HEK293 (cell line): ENCODE results near the gene ZNF319.

Experiments used
- EGR2 ChIP-seq: fragments of 450-650 bp; formaldehyde crosslinking; IDR thresholded peaks from 2 replicates; pipeline ENCODE4 v1.5.1; 2016; ENCODE audit warnings: low read depth, missing biosample characterization, missing genetic modification characterization
- IKZF3 ChIP-seq: fragments of 450-650 bp; IDR thresholded peaks from 2 replicates; pipeline ENCODE4 v1.5.0; 2018; ENCODE audit warnings: missing biosample characterization, mild to moderate bottlenecking, missing genetic modification characterization, moderate library complexity
- KLF7 ChIP-seq: fragments of 450-650 bp; formaldehyde crosslinking; IDR thresholded peaks from 2 replicates; pipeline ENCODE4 v1.5.1; 2016; ENCODE audit warnings: missing biosample characterization, missing genetic modification characterization, borderline replicate concordance
- KLF8 ChIP-seq: fragments of 450-650 bp; formaldehyde crosslinking; IDR thresholded peaks from 2 replicates; pipeline ENCODE4 v1.5.1; 2016; ENCODE audit warnings: missing biosample characterization, missing genetic modification characterization
- OSR2 ChIP-seq: fragments of 450-650 bp; formaldehyde crosslinking; IDR thresholded peaks from 2 replicates; pipeline ENCODE4 v1.5.1; 2016; ENCODE audit warnings: missing biosample characterization, missing genetic modification characterization
- SALL2 ChIP-seq: fragments of 450-650 bp; formaldehyde crosslinking; IDR thresholded peaks from 2 replicates; pipeline ENCODE4 v1.5.0; 2017; ENCODE audit warnings: missing biosample characterization, mild to moderate bottlenecking, missing genetic modification characterization, borderline replicate concordance
- TCF7L2 ChIP-seq: IDR thresholded peaks from 2 replicates; pipeline ENCODE4 v1.6.1; 2011; ENCODE audit warnings: low read depth, mild to moderate bottlenecking, inconsistent platforms, low read length, moderate library complexity, borderline replicate concordance
- YY2 ChIP-seq: fragments of 450-650 bp; formaldehyde crosslinking; IDR thresholded peaks from 2 replicates; pipeline ENCODE4 v1.5.1; 2016; ENCODE audit warnings: missing biosample characterization, missing genetic modification characterization
- ZBTB20 ChIP-seq: fragments of 450-650 bp; formaldehyde crosslinking; IDR thresholded peaks from 2 replicates; pipeline ENCODE4 v1.5.1; 2016; ENCODE audit warnings: missing biosample characterization, missing genetic modification characterization
- ZEB2 ChIP-seq: fragments of 450-650 bp; formaldehyde crosslinking; IDR thresholded peaks from 2 replicates; pipeline ENCODE4 v1.5.1; 2016; ENCODE audit warnings: missing biosample characterization, missing genetic modification characterization
- ZFHX2 ChIP-seq: fragments of 450-650 bp; formaldehyde crosslinking; conservative IDR thresholded peaks from 2 replicates; pipeline ENCODE4 v1.5.1; 2016; ENCODE audit warnings: missing biosample characterization, missing genetic modification characterization
- ZIC2 ChIP-seq: fragments of 450-650 bp; formaldehyde crosslinking; IDR thresholded peaks from 2 replicates; pipeline ENCODE4 v1.5.1; 2016; ENCODE audit warnings: missing biosample characterization, missing genetic modification characterization
- ZNF112 ChIP-seq: fragments of 450-650 bp; formaldehyde crosslinking; IDR thresholded peaks from 2 replicates; pipeline ENCODE4 v1.5.0; 2017; ENCODE audit warnings: missing biosample characterization, missing genetic modification characterization
- ZNF155 ChIP-seq: fragments of 450-650 bp; formaldehyde crosslinking; IDR thresholded peaks from 2 replicates; pipeline ENCODE4 v1.5.1; 2016; ENCODE audit warnings: missing biosample characterization, missing genetic modification characterization
- ZNF157 ChIP-seq: fragments of 450-650 bp; formaldehyde crosslinking; IDR thresholded peaks from 2 replicates; pipeline ENCODE4 v1.5.1; 2016; ENCODE audit warnings: missing biosample characterization, missing genetic modification characterization
- ZNF19 ChIP-seq: fragments of 450-650 bp; formaldehyde crosslinking; IDR thresholded peaks from 2 replicates; pipeline ENCODE4; 2016; ENCODE audit warnings: missing biosample characterization, missing genetic modification characterization, low read depth
- ZNF223 ChIP-seq: fragments of 450-650 bp; formaldehyde crosslinking; IDR thresholded peaks from 2 replicates; pipeline ENCODE4 v1.5.1; 2016; ENCODE audit warnings: missing biosample characterization, missing genetic modification characterization
- ZNF292 ChIP-seq: fragments of 450-650 bp; formaldehyde crosslinking; IDR thresholded peaks from 2 replicates; pipeline ENCODE4 v1.5.1; 2016; ENCODE audit warnings: low read depth, missing biosample characterization, missing genetic modification characterization, borderline replicate concordance
- ZNF302 ChIP-seq: fragments of 450-650 bp; formaldehyde crosslinking; IDR thresholded peaks from 2 replicates; pipeline ENCODE4 v1.5.1; 2016; ENCODE audit warnings: missing biosample characterization, missing genetic modification characterization, low read depth
- ZNF544 ChIP-seq: fragments of 450-650 bp; formaldehyde crosslinking; IDR thresholded peaks from 2 replicates; pipeline ENCODE4 v1.5.0; 2017; ENCODE audit warnings: missing biosample characterization, missing genetic modification characterization
- ZNF555 ChIP-seq: fragments of 450-650 bp; formaldehyde crosslinking; conservative IDR thresholded peaks from 2 replicates; pipeline ENCODE4 v1.5.1; 2017; ENCODE audit warnings: missing biosample characterization, mild to moderate bottlenecking, missing genetic modification characterization, inconsistent platforms
- ZNF621 ChIP-seq: fragments of 450-650 bp; formaldehyde crosslinking; IDR thresholded peaks from 2 replicates; pipeline ENCODE4 v1.5.1; 2017; ENCODE audit warnings: missing biosample characterization, missing genetic modification characterization
- ZNF677 ChIP-seq: fragments of 450-650 bp; IDR thresholded peaks from 2 replicates; pipeline ENCODE4 v1.5.0; 2018; ENCODE audit warnings: missing biosample characterization, mild to moderate bottlenecking, missing genetic modification characterization, moderate library complexity
- ZNF830 ChIP-seq: fragments of 450-650 bp; IDR thresholded peaks from 2 replicates; pipeline ENCODE4 v1.5.0; 2018; ENCODE audit warnings: missing biosample characterization, missing genetic modification characterization, low read depth, mild to moderate bottlenecking, moderate library complexity
- TF ChIP-seq, protein P1 (sequence below): fragments of 450-650 bp; formaldehyde crosslinking; optimal IDR thresholded peaks from 2 replicates; pipeline ENCODE3; 2016; ENCODE audit warnings: missing biosample characterization, mild to moderate bottlenecking, missing genetic modification characterization
- TF ChIP-seq, protein P2 (sequence below): fragments of 450-650 bp; formaldehyde crosslinking; IDR thresholded peaks from 2 replicates; pipeline ENCODE4 v1.5.1; 2016; ENCODE audit warnings: missing biosample characterization, missing genetic modification characterization, low read depth
- TF ChIP-seq, protein P3 (sequence below): fragments of 450-650 bp; formaldehyde crosslinking; IDR thresholded peaks from 2 replicates; pipeline ENCODE4 v1.5.1; 2016; ENCODE audit warnings: missing biosample characterization, missing genetic modification characterization
- TF ChIP-seq, protein P4 (sequence below): fragments of 450-650 bp; formaldehyde crosslinking; IDR thresholded peaks from 2 replicates; pipeline ENCODE4 v1.5.1; 2017; ENCODE audit warnings: missing biosample characterization, missing genetic modification characterization

ZNF319 gene

DNA sequence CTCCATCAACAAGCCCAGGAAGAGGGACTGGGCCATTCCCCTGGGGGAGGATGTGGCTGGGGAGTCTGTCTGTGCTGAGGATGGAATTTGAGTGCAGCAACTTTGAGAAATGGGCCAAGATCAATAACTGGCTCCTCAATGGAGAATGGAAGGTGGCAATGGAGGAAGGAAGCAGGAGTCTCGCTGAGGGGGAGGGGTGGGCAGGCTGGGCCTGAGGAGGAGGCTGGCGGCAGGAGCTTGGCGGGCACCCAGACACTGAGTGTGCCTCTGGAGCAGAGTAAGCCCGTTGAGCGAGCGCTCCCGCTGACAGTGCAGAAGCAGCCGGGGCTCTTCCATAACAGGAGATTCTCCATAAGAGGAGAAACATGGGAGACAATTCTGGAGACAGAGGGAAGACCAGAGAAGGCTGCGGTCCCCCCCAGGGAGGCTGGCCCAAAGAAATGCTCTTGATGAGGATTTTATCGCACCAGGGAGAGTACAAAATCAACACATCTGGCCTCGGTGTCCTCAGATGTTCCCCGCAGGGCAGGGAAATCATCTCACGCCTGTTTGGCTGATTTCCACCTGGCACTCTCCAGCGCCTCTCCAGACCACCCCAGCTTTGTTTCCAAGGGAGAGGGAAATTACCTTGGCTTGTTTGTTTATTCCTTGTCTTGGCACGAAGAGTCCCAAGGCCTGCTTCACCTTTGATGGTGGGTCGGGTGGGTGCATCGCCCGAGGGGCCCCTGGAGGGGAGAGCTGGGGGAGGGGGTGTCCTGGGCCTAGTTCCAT, 22.3 kb upstream of the ZNF319 start (continued):
- TF ChIP-seq YY2 (peak; percentile 75), SALL2 (tag by site-specific recombination) (no peak), OSR2 (tag by site-specific recombination) (peak; percentile 79), ZNF544 (tag by site-specific recombination) (no peak), ZNF830 (no peak), ZFHX2 (tag by site-specific recombination) (peak; percentile 24; the same call in 1 of the 2 replicates), ZNF302 (tag by site-specific recombination) (no peak), KLF7 (no peak), IKZF3 (tag by site-specific recombination) (peak; percentile 39; the same call in 1 of the 2 replicates), ZNF223 (tag by site-specific recombination) (no peak), ZNF677 (tag by site-specific recombination) (no peak), ZNF292 (no peak), ZNF621 (tag by site-specific recombination) (no peak), EGR2 (tag by site-specific recombination) (peak; percentile 19; the same call in 1 of the 2 replicates), ZNF19 (tag by site-specific recombination) (no peak), ZIC2 (peak; percentile 90), ZNF155 (no peak), TCF7L2 (no peak), KLF8 (no peak), ZNF112 (tag by site-specific recombination) (no peak), ZBTB20 (peak; percentile 48; the same call in 1 of the 2 replicates), ZNF157 (tag by site-specific recombination) (no peak), ZEB2 (tag by site-specific recombination) (peak; percentile 25), ZNF555 (tag by site-specific recombination) (no peak)
- TF ChIP-seq, protein P1, sequence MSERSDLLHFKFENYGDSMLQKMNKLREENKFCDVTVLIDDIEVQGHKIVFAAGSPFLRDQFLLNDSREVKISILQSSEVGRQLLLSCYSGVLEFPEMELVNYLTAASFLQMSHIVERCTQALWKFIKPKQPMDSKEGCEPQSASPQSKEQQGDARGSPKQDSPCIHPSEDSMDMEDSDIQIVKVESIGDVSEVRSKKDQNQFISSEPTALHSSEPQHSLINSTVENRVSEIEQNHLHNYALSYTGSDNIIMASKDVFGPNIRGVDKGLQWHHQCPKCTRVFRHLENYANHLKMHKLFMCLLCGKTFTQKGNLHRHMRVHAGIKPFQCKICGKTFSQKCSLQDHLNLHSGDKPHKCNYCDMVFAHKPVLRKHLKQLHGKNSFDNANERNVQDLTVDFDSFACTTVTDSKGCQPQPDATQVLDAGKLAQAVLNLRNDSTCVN (tag by site-specific recombination), result peak; percentile 17
- TF ChIP-seq, protein P2, sequence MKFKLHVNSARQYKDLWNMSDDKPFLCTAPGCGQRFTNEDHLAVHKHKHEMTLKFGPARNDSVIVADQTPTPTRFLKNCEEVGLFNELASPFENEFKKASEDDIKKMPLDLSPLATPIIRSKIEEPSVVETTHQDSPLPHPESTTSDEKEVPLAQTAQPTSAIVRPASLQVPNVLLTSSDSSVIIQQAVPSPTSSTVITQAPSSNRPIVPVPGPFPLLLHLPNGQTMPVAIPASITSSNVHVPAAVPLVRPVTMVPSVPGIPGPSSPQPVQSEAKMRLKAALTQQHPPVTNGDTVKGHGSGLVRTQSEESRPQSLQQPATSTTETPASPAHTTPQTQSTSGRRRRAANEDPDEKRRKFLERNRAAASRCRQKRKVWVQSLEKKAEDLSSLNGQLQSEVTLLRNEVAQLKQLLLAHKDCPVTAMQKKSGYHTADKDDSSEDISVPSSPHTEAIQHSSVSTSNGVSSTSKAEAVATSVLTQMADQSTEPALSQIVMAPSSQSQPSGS (tag by site-specific recombination), result no peak
- TF ChIP-seq, protein P3, sequence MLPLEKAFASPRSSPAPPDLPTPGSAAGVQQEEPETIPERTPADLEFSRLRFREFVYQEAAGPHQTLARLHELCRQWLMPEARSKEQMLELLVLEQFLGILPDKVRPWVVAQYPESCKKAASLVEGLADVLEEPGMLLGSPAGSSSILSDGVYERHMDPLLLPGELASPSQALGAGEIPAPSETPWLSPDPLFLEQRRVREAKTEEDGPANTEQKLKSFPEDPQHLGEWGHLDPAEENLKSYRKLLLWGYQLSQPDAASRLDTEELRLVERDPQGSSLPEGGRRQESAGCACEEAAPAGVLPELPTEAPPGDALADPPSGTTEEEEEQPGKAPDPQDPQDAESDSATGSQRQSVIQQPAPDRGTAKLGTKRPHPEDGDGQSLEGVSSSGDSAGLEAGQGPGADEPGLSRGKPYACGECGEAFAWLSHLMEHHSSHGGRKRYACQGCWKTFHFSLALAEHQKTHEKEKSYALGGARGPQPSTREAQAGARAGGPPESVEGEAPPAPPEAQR (tag by site-specific recombination), result no peak
- TF ChIP-seq, protein P4, sequence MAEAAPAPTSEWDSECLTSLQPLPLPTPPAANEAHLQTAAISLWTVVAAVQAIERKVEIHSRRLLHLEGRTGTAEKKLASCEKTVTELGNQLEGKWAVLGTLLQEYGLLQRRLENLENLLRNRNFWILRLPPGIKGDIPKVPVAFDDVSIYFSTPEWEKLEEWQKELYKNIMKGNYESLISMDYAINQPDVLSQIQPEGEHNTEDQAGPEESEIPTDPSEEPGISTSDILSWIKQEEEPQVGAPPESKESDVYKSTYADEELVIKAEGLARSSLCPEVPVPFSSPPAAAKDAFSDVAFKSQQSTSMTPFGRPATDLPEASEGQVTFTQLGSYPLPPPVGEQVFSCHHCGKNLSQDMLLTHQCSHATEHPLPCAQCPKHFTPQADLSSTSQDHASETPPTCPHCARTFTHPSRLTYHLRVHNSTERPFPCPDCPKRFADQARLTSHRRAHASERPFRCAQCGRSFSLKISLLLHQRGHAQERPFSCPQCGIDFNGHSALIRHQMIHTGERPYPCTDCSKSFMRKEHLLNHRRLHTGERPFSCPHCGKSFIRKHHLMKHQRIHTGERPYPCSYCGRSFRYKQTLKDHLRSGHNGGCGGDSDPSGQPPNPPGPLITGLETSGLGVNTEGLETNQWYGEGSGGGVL (tag by site-specific recombination), result peak; percentile 86
- TF ChIP-seq, all 188 proteins: peak for 21
